Stimulated activated CD8-positive, alpha-beta memory T cell treated with anti-CD3 and anti-CD28 coated beads, Interleukin-15, amount 100 ng/mL, for 48 hours (primary cell): ENCODE results near the gene KCNN2.

Experiments
- DNase-seq, 2 donors: peaks; one replicate each; pipeline ENCODE4 v3.0.0-alpha.2; 2020; ENCODE audit warnings: low read depth in 2 of 2

Gene KCNN2

GRCh38 chr5:114362977-114363761 is 1.3 kb downstream of the KCNN2 start:
- DNase-seq, result no peak

GRCh38 chr5:114363837-114364236 is 2.0 kb downstream of the KCNN2 start:
- DNase-seq, result no peak

- no peak for DNase-seq
These were observed 5.2 kb downstream of the KCNN2 start for GRCh38 chr5:114367029-114367428.

GRCh38 chr5:114369680-114370417 is 8.0 kb downstream of the KCNN2 start:
- DNase-seq, result no peak

- no peak for DNase-seq
These were observed 15.4 kb downstream of the KCNN2 start for GRCh38 chr5:114377050-114377844.

- no peak for DNase-seq
These were observed 16.1 kb downstream of the KCNN2 start for GRCh38 chr5:114377946-114378345.

- no peak for DNase-seq
These were observed 18.9 kb downstream of the KCNN2 start for GRCh38 chr5:114380721-114381120.

GRCh38 chr5:114387433-114387832 is 25.6 kb downstream of the KCNN2 start:
- DNase-seq, result no peak

- DNase-seq, result no peak
These were observed 28.6 kb downstream of the KCNN2 start for GRCh38 chr5:114390431-114390830.

- DNase-seq, result no peak
These were observed 29.5 kb downstream of the KCNN2 start for GRCh38 chr5:114391321-114391720.

- DNase-seq, result no peak
These were observed 31.3 kb downstream of the KCNN2 start for GRCh38 chr5:114393159-114393558.

- DNase-seq, result no peak
These were observed 40.3 kb downstream of the KCNN2 start for GRCh38 chr5:114402206-114402605.

GRCh38 chr5:114407783-114408182 is 45.9 kb downstream of the KCNN2 start:
- DNase-seq, result no peak

GRCh38 chr5:114408847-114409246 is 47.0 kb downstream of the KCNN2 start:
- DNase-seq, result no peak

GRCh38 chr5:114411380-114411931 is 49.6 kb downstream of the KCNN2 start:
- no peak for DNase-seq

GRCh38 chr5:114412510-114413171 is 50.8 kb downstream of the KCNN2 start:
- DNase-seq, result no peak

GRCh38 chr5:114415760-114416159 is 53.9 kb downstream of the KCNN2 start:
- no peak for DNase-seq

GRCh38 chr5:114416254-114416653 is 54.4 kb downstream of the KCNN2 start:
- no peak for DNase-seq

- DNase-seq, result no peak
These were observed 55.6 kb downstream of the KCNN2 start for GRCh38 chr5:114417519-114417918.

- DNase-seq, result no peak
These were observed 56.6 kb downstream of the KCNN2 start for GRCh38 chr5:114418176-114419066.

GRCh38 chr5:114419067-114419388 is 57.2 kb downstream of the KCNN2 start:
- no peak for DNase-seq
